Measurements from ENCODE around the gene SERAC1.
"Not testable (repeated sequence)": the region's sequence is repeated elsewhere in the genome, so short reads cannot be mapped to it uniquely, and the experiment has no call there.

The SERAC1 gene

DNA sequence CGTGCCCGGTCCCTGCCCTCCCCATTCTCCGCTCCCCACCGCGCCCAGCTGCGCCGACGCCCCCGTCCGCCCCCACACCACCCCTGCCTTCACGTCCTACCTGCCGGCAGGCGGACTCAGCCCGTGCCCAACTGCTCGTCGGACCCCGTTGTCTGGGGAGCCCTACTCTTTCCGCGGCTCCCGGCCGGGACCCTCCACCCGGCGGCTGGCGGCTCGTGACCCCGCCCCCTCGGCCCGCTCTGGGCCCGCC is at the start of gene SERAC1:
SERAC1 (minus strand) TSS at position 223 of the 250 bp plus-strand sequence. CDS start 9,899 bp downstream, outside the sequence.
- no peak for DNase-seq

DNA sequence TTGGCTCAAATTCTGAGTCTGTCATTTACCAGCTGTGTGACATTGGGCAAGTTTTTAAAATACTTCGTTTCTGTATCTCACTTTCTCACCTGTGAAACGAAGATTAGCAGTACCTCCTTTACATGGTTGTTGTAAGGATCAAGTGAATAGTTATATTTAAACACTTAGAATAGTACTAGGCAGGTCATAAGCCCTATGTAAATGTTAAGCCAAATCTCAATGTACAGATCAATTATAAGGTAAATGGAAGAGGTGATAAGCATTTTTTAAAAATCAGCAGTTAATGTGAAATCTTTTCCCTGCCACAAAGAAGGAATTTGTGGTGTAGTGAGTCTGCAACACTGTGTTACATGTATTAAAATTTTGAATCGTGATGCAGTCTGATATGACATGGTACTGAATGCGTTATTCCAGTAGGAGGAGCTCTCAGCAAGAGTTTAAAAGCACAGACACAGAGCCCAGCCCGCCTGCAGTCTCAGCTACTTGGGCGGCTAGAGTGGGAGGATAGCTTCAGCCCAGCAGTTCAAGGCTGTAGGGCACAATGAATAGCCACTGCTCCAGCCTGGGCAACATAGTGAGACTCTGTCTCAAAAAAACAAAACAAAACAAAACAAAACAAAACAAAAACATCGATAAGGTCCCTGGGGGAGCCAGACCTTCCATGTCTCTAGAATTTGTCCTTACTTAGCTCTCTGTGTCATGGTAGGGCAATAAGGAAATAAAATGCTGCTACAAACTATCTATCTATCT is 46.0 kb upstream of the SERAC1 start:
- DNase-seq = peak; percentile 56

- no peak for DNase-seq
These were observed 43.4 kb upstream of the SERAC1 start for GRCh38 chr6:158211273-158212055.

GRCh38 chr6:158209582-158210333 is 41.7 kb upstream of the SERAC1 start:
- DNase-seq = not testable (repeated sequence)

DNA sequence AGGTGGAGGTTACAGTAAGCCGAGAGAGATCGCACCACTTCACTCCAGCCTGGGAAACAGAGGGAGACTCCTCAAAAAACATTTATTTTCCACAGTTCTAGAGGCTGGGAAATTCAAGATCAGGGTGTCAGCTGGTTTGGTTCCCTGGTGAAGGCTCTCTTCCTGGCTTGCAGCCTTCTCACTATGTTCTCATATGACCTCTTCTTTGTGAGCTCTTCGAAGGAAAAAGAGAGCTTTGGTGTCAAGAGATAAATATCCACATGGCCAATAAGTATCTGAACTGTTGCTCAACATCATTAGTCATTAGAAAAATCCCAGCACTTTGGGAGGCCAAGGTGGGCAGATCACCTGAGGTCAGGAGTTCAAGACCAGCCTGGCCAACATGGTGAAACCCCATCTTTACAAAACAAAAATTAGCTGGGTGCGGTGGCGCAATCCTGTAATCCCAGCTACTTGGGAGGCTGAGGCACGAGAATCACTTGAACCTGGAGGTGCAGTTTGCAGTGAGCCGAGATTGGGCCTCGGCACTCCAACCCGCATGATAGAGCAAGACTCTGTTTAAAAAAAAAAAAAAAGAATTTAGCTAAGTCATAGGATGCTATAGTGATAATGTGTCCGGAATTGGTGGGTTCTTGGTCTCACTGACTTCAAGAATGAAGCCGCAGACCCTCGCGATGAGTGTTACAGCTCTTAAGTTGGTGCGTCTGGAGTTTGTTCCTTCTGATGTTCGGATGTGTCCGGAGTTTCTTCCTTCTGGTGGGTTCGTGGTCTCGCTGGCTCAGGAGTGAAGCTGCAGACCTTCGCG is 40.4 kb upstream of the SERAC1 start:
- DNase-seq = not testable (repeated sequence)

- DNase-seq = no peak
These were observed 39.3 kb upstream of the SERAC1 start for GRCh38 chr6:158207422-158207788.

DNA sequence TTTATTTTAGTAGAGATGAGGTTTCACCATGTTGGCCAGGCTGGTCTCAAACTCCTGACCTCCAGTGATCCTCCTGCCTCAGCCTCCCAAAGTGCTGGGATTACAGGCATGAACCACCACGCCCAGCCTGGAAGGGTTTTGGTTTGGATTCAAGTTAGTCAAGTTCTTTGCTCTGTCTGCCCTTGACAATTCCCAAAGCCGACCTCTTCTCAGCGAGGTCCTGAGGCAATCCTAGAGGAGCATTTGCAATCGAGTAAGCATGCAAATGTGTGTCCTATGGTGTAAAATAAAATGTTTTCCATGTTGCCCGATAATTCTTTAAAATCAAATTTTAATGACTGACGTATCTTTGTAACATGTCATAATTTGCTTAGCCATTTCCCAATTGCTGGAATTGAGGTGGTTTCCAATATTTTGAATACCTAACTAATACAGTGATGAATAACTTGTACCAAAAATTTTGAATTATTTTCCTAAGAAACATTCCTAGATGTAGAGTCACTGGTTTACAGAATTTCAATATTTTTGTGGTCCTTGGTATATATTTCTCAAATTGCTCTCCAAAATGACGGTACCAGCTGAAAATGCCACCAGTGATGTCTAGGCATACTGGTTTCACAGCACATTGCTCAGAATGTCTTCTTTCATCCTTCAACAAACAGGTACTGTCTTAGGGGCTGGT is 38.8 kb upstream of the SERAC1 start:
- DNase-seq = no peak

GRCh38 chr6:158205169-158205944 is 37.3 kb upstream of the SERAC1 start:
- no peak for DNase-seq

GRCh38 chr6:158198461-158198860 is 30.4 kb upstream of the SERAC1 start:
- DNase-seq = no peak

- no peak for DNase-seq
These were observed 26.6 kb upstream of the SERAC1 start for GRCh38 chr6:158194487-158195280.

- no peak for DNase-seq
These were observed 23.7 kb upstream of the SERAC1 start for GRCh38 chr6:158191761-158192160.

- DNase-seq = no peak
These were observed 23.0 kb upstream of the SERAC1 start for GRCh38 chr6:158191032-158191431.

DNA sequence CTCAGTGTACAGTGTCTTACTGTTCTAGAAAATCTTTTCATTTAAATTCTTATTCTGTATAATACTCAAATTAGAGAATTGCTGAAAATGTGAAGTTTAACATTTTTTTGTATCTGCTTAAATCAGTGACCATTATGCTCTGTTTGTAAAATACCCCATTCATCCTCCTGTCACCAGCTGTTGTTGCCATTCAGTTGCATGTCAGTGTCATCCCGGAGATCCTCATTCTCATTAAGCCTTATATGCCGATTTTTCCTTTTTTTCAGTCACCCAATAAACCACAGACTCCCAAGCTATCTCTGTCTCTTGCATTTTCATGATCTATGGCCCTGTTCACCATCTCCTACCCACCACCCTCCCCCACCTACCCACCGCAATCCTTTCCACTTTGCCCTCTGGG is 20.5 kb upstream of the SERAC1 start:
- DNase-seq = no peak

DNA sequence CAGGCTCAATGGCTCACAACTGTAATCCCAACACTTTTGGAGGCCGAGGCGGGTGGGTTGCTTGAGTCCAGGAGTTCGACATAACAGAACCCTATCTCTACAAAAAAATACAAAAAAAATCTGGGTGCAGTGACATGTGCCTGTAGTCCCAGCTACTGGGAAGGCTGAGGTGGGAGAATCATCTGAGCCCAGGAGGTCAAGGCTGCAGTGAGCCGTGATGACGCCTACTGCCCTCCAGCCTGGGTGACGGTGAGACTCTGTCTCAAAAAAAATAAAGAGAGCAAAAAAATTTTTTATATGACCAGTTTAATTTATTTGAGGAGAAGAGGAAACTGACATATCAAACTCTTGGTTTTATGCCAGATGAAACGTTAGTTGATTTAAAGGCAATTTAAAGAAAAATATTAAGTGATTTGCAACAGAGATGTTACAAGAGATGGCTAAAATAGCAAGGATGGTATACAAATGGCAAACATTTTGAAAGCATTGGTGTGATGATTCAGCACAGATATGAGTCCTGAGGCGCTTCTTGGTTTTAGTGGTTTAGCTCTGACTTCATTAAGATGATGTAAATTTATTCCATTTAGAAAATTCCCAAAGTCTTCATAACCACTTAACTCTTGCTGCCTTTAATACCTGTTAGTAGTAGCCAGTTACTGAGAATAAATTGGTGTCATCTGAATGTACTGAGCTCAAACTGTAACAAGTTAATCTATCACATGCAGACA is 17.8 kb upstream of the SERAC1 start:
- no peak for DNase-seq

DNA sequence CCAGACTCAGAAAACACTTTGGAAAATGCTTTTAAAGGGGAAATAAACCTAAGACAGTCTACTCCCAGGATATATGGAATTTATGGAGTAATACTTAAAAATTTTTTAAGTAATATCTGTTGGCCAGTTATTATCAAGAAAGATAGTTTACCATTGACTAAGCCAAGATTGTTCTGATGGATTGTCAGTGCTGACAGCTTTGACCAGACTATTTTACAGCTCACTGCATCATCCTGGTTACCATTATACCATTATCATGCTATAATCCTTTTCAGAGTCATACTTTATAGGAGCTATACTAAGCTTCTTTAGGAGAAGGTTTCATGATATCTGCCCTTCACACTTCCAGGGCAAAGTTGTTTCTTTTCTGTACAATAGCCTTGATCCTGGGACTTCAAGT is 16.5 kb upstream of the SERAC1 start:
- no peak for DNase-seq

GRCh38 chr6:158183174-158183972 is 15.3 kb upstream of the SERAC1 start:
- not testable (repeated sequence) for DNase-seq

DNA sequence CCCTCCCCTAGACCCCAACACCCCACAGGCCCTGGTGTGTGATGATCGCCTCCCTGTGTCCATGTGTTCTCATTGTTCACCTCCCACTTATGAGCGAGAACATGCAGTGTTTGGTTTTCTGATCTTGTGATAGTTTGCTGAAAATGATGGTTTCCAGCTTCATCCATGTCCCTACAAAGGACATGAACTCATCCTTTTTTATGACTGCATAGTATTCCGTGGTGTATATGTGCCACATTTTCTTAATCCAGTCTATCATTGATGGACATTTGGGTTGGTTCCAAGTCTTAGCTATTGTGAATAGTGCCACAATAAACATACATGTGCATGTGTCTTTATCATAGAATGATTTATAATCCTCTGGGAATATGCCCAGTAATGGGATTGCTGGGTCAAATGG is 9.7 kb upstream of the SERAC1 start:
- DNase-seq = not testable (repeated sequence)

GRCh38 chr6:158175111-158175510 is 7.0 kb upstream of the SERAC1 start:
- no peak for DNase-seq

DNA sequence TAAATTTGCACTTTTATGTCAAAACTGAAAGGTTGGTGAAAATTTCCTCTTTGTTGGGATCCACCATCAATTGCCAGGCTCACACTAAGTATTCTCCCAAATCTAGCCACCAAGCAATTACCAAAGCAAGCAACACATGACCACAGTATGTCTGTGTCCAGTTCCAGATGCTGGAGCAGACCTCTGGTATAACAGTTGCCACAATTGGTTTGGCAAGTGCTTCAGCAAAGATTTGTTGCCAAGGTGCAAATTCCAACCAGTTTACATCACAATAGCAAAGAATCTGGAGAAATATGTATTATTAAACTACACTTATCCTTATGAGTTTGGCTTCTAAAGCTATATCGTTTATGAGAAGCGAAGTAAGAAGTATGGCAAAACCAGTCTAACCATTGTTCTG is 6.5 kb upstream of the SERAC1 start:
- DNase-seq = no peak

Measured in GDM1 (cell line).